ENCODE results near the gene EXOSC1.
"Not testable (repeated sequence)": the region's sequence is repeated elsewhere in the genome, so short reads cannot be mapped to it uniquely, and the experiment has no call there.

Gene EXOSC1

DNA sequence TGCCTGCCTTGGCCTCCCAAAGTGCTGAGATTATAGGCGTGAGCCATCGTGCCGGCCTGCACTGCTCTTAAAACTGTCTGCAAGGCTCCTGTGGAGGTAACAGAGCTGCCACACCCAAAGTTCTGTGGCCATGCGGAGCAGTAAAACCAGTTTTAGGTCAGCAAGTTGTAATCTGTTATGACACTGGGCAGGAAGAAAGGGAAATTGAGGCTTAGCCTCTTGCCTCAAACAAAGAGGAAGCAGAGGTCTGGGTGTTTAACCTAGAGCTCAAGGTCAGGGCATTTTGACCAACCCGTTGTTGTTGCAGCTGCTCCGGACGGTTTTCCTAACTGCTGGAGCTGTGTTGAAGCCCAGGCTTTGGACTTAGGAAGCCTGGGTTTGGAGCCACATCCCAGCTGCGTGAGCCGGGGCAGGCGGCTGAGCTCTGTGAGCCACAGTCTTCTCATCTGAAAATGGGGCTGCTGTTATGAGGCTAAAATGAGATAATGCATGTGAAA, 37.3 kb downstream of the EXOSC1 start:
- H3K27ac Mint-ChIP-seq = no peak overlapping the region
- H3K4me1 Mint-ChIP-seq = peaks cover 5 to 23% of the 10 kb centered on the region in 2 donors
- no peaks in the 10 kb centered on the region for H3K36me3 Mint-ChIP-seq
- no peaks in the 10 kb centered on the region for H3K27me3 Mint-ChIP-seq
- no peak overlapping the region for H3K4me3 Mint-ChIP-seq
- DNase-seq (no peak), ATAC-seq (replicated peaks) (no peak)
- no peaks in the 10 kb centered on the region for H3K9me3 Mint-ChIP-seq

DNA sequence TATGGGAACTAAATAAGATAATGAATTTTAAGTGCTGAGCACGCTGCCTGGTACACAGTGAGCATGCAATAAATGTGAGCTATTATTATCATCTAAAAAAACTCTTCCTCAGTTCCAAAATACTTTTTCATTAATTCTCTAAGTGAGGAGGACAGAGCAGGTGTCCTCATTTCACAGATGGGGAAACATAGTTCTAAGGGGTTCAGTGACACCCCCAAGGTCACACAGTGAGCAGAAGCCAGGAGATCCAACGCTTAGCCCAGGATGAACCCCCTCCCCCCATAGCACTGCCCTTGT, 37.9 kb downstream of the EXOSC1 start:
- ATAC-seq (replicated peaks) (no peak), DNase-seq (no peak)
- Mint-ChIP-seq H3K27ac (no peak overlapping the region), H3K4me3 (no peak overlapping the region), H3K4me1 (peaks cover 2 to 19% of the 10 kb centered on the region in 2 donors), H3K36me3 (no peaks in the 10 kb centered on the region), H3K27me3 (no peaks in the 10 kb centered on the region), H3K9me3 (no peaks in the 10 kb centered on the region)

- Mint-ChIP-seq H3K36me3 (no peaks in the 10 kb centered on the region), H3K27me3 (no peaks in the 10 kb centered on the region), H3K4me3 (peak overlapping the region; percentile 4 to 68), H3K27ac (no peak overlapping the region), H3K4me1 (peaks cover 2 to 16% of the 10 kb centered on the region in 2 donors), H3K9me3 (no peaks in the 10 kb centered on the region)
- DNase-seq (peak; percentile 54), ATAC-seq (replicated peaks) (peak; percentile 98 to 99)
These were observed 38.4 kb downstream of the EXOSC1 start for GRCh38 chr10:97407211-97407951.

DNA sequence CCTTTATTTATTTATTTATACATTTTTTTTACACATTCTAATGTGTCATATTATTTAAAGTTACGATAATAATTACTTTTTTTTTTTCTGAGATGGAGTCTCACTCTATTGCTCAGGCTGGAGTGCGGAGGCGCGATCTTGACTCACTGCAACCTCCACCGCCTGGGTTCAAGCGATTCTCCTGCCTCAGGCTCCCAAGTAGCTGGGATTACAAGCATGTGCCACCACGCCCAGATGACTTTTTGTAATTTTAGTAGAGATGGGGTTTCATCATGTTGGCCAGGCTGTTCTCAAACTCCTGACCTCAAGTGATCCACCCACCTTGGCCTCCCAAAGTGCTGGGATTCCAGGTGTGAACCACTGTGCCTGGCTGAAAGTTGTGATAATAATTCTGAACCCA, 39.3 kb downstream of the EXOSC1 start:
- not testable (repeated sequence) for DNase-seq; H3K36me3 Mint-ChIP-seq; ATAC-seq (replicated peaks); H3K27me3 Mint-ChIP-seq; H3K9me3 Mint-ChIP-seq; H3K27ac Mint-ChIP-seq; H3K4me3 Mint-ChIP-seq
- peaks cover 2 to 17% of the 10 kb centered on the region in 2 donors for H3K4me1 Mint-ChIP-seq

GRCh38 chr10:97406064-97406463, 39.7 kb downstream of the EXOSC1 start:
- Mint-ChIP-seq H3K9me3 (no peaks in the 10 kb centered on the region), H3K4me1 (peaks cover 5 to 22% of the 10 kb centered on the region in 2 donors), H3K4me3 (no peak overlapping the region), H3K36me3 (no peaks in the 10 kb centered on the region), H3K27me3 (no peaks in the 10 kb centered on the region), H3K27ac (peak overlapping the region; percentile 57)
- ATAC-seq (replicated peaks) (no peak), DNase-seq (no peak)

DNA sequence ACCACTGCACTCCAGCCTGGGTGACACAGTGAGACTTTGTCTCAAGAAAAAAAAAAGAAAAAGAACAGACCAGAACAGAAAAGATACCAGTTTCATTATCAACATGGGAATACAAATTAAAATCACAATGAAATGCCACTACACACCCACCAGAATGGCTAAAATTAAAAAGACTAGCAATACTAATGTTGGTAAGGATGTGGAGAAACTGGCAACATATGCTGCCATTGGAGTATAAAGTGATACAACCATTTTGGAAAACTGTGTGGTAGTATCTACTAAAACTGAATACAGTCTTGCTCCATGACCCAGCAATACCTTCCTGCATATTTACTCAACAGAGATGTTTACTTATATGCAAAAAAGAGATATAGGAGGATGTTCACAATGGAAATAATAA, 41.8 kb downstream of the EXOSC1 start:
- ATAC-seq (replicated peaks) (no peak), DNase-seq (no peak)
- peaks cover 5 to 29% of the 10 kb centered on the region in 2 donors for H3K4me1 Mint-ChIP-seq
- H3K4me3 Mint-ChIP-seq = no peak overlapping the region
- H3K27me3 Mint-ChIP-seq = no peaks in the 10 kb centered on the region
- H3K27ac Mint-ChIP-seq = no peak overlapping the region
- H3K36me3 Mint-ChIP-seq = no peaks in the 10 kb centered on the region
- H3K9me3 Mint-ChIP-seq = no peaks in the 10 kb centered on the region

GRCh38 chr10:97401455-97401919, 44.3 kb downstream of the EXOSC1 start:
- H3K4me3 Mint-ChIP-seq = peak overlapping the region; percentile 92 to 96
- peaks cover 5 to 21% of the 10 kb centered on the region in 2 donors for H3K4me1 Mint-ChIP-seq
- peaks cover 0 to 2% of the 10 kb centered on the region in 2 donors for H3K36me3 Mint-ChIP-seq
- no peak for ATAC-seq (replicated peaks)
- peak overlapping the region; percentile 98 for H3K27ac Mint-ChIP-seq
- DNase-seq = no peak
- no peaks in the 10 kb centered on the region for H3K9me3 Mint-ChIP-seq
- no peaks in the 10 kb centered on the region for H3K27me3 Mint-ChIP-seq

DNA sequence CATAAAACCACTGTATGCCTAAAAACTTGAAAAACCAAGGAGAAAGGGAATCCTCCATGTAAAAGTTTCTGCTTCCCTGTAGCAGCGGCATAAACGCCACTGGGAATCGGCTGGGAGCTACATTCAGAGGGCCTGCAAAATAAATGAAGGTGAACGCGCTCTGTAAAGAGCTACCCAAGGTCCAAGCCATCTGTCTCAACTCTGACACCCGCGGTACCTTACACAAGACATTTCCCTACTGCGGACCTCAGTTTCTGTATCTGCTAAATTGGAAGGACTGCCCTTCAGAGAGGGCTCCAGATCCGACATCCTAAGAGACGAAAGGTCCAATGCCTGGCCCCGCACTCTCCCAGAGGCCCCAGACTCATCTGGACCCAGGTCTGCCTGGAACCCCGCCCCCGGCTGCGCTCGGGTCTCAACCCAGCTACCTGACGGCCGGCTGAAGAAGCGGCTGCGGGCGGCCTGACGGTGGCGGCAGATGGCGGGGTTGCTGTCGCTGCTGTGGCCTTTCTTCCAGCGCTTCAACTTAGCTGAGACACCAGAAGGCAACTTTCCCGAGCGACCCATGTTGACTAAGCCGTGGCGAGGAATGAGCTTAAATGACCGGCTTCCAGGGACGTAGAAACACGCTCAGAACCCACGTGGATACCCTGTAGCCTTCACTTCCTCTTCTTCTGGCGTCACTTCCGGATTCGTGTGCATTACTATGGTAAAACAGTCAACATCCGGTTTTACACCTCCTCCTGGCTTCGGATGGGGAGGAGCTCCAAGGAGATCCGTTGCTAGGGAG, 44.9 kb downstream of the EXOSC1 start, which contains the start of gene RRP12:
Gene RRP12, minus strand, starts transcription at position 676 of the 790 bp plus-strand sequence. Its CDS starts 109 bp downstream, at position 567.
- H3K9me3 Mint-ChIP-seq = no peaks in the 10 kb centered on the region
- peak; percentile 86 for DNase-seq
- H3K36me3 Mint-ChIP-seq = peaks cover 5 to 8% of the 10 kb centered on the region in 2 donors
- peaks cover 3 to 16% of the 10 kb centered on the region in 2 donors for H3K4me1 Mint-ChIP-seq
- H3K27ac Mint-ChIP-seq = peak within 1 kb of the TSS; percentile 98
- H3K27me3 Mint-ChIP-seq = no peaks in the 10 kb centered on the region
- H3K4me3 Mint-ChIP-seq = peak within 1 kb of the TSS; percentile 92 to 96
- ATAC-seq (replicated peaks) = peak; percentile 97 to 100

- no peaks in the 10 kb centered on the region for H3K27me3 Mint-ChIP-seq
- DNase-seq (peak; percentile 32), ATAC-seq (replicated peaks) (peak in 1 of 2 donors; percentile 38)
- peak overlapping the region; percentile 92 to 96 for H3K4me3 Mint-ChIP-seq
- peaks cover 8 to 9% of the 10 kb centered on the region in 2 donors for H3K36me3 Mint-ChIP-seq
- peaks cover 3 to 13% of the 10 kb centered on the region in 2 donors for H3K4me1 Mint-ChIP-seq
- H3K27ac Mint-ChIP-seq = peak overlapping the region; percentile 98
- H3K9me3 Mint-ChIP-seq = no peaks in the 10 kb centered on the region
These were observed 45.8 kb downstream of the EXOSC1 start for GRCh38 chr10:97399843-97400545.

DNA sequence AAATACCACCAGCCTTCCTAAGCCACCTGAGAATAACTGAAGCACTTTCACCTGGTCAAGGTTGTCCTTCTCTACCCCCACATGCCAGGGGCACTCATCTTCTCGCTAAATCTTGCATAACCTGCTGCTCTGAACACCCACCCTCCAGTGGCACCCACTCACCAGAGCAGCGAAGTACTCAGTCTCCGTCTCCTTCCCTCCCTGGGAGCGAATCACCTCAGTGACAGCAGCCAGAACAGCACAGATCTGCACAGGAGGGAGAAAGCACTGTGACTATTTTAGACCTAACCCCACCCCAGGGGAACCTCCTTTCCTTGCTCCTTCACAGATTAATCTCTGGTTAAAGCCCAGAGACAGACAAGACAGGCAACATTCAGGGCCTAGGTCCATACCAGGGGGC, 49.8 kb downstream of the EXOSC1 start:
- no peak overlapping the region for H3K4me3 Mint-ChIP-seq
- peaks cover 17 to 18% of the 10 kb centered on the region in 2 donors for H3K36me3 Mint-ChIP-seq
- H3K9me3 Mint-ChIP-seq = no peaks in the 10 kb centered on the region
- no peaks in the 10 kb centered on the region for H3K27me3 Mint-ChIP-seq
- ATAC-seq (replicated peaks) = no peak
- H3K4me1 Mint-ChIP-seq = peaks cover 0 to 7% of the 10 kb centered on the region in 2 donors
- DNase-seq = no peak
- H3K27ac Mint-ChIP-seq = peak overlapping the region; percentile 81

GRCh38 chr10:97393034-97393573, 52.7 kb downstream of the EXOSC1 start:
- H3K27ac Mint-ChIP-seq = no peak overlapping the region
- H3K27me3 Mint-ChIP-seq = no peaks in the 10 kb centered on the region
- H3K36me3 Mint-ChIP-seq = peaks cover 34 to 39% of the 10 kb centered on the region in 2 donors
- no peak overlapping the region for H3K4me3 Mint-ChIP-seq
- ATAC-seq (replicated peaks) = no peak
- DNase-seq = no peak
- H3K4me1 Mint-ChIP-seq = no peaks in the 10 kb centered on the region
- no peaks in the 10 kb centered on the region for H3K9me3 Mint-ChIP-seq

- Mint-ChIP-seq H3K36me3 (peaks cover 42 to 43% of the 10 kb centered on the region in 2 donors), H3K27ac (no peak overlapping the region)
These were observed 55.7 kb downstream of the EXOSC1 start for GRCh38 chr10:97390091-97390490.

GRCh38 chr10:97388152-97388551, 57.7 kb downstream of the EXOSC1 start:
- Mint-ChIP-seq H3K9me3 (no peaks in the 10 kb centered on the region), H3K36me3 (peaks cover 42 to 49% of the 10 kb centered on the region in 2 donors), H3K27me3 (no peaks in the 10 kb centered on the region), H3K27ac (no peak overlapping the region), H3K4me3 (no peak overlapping the region), H3K4me1 (no peaks in the 10 kb centered on the region)
- ATAC-seq (replicated peaks) (no peak), DNase-seq (no peak)

More at GRCh38 chr10:97390091-97390490, 55.7 kb downstream of the EXOSC1 start:
- Mint-ChIP-seq H3K4me1 (no peaks in the 10 kb centered on the region), H3K9me3 (no peaks in the 10 kb centered on the region), H3K4me3 (no peak overlapping the region), H3K27me3 (no peaks in the 10 kb centered on the region)
- DNase-seq = no peak
- no peak for ATAC-seq (replicated peaks)

Measured in stimulated activated naive B cell treated with anti-CD40 and anti-IgM and Interleukin-4, amounts not matched to agents 10 μg/mL and 1 μg/mL and 100 μg/mL, for 72 hours (primary cell).